Measurements from ENCODE around the gene EPG5. TPM values are rescaled to one million over a fixed set of nuclear protein-coding genes. Genes with fewer than 3 reads are reported as not detected.

The EPG5 gene
- total and polyA plus RNA-seq, 2 of the 4 experiments (the other 2 are of a cell fraction): 37.3 to 114 TPM

DNA sequence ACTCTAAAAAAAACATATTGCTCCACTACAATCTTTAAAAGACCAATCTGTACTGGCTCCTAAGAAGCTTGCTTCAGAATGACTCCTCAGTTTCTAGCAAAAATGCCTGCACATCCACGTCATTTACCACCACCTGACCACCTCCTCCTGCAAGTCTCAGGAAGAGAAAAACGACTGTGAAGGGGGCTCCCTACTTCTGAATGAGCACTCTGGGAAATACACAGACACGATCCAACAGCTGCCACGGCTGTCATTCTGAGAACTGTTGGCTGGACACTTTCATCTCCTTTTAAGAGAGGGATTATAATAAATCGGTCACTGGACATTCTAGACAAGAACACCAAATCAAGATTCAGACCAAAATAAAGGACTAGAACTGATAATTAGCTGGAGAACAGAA, 21.5 kb downstream of the EPG5 start:
- Histone ChIP-seq H2BK15ac (ENCODE audit: low read depth, low read length) (no peak overlapping the region), H4K20me1 (ENCODE audit: insufficient read depth, low read length) (no peaks in the 10 kb centered on the region), H2BK120ac (ENCODE audit: low read depth, low read length) (no peak overlapping the region), H3K9ac (ENCODE audit: low read depth, low read length) (no peak overlapping the region), H3K14ac (replicated peaks; ENCODE audit: low read depth, low read length) (no peak overlapping the region), H3K18ac (ENCODE audit: low read depth, low read length) (no peak overlapping the region), H2BK20ac (ENCODE audit: low read depth, low read length) (no peak overlapping the region), H3K4ac (ENCODE audit: low read depth, low read length) (no peak overlapping the region), H3K23ac (ENCODE audit: low read depth, low read length) (no peak overlapping the region), H3K4me3 (ENCODE audit: insufficient read depth, low read depth, low read length) (no peak overlapping the region), H2AK9ac (replicated peaks; ENCODE audit: low read depth, low read length, poor library complexity) (no peak overlapping the region), H3K36me3 (ENCODE audit: control insufficient read depth, insufficient read depth, low read length) (peaks cover 47% of the 10 kb centered on the region), H3K27ac (ENCODE audit: insufficient read depth, low read length) (no peak overlapping the region), H3K56ac (ENCODE audit: extremely low read depth, insufficient read depth, low read length) (no peak overlapping the region), H3K9me1 (ENCODE audit: insufficient read depth, low read length) (no peaks in the 10 kb centered on the region; the same call in none of the 2 replicates), H4K8ac (ENCODE audit: low read depth in 2 of 2, low read length in 2 of 2) (no peak overlapping the region), H3K79me1 (ENCODE audit: low read depth in 1 of 2, low read length in 2 of 2) (peaks cover 29 to 47% of the 10 kb centered on the region in 2 experiments), H4K91ac (ENCODE audit: insufficient read depth, low read depth, low read length) (no peak overlapping the region), H3K4me2 (ENCODE audit: low read depth, low read length) (no peak overlapping the region), H3K4me1 (ENCODE audit: control insufficient read depth, insufficient read depth, low read length) (peaks cover 8% of the 10 kb centered on the region), H3K9me3 (ENCODE audit: control insufficient read depth, insufficient read depth, low read length) (no peaks in the 10 kb centered on the region), H2AFZ (replicated peaks; ENCODE audit: low read length, poor library complexity) (no peak overlapping the region), H2AK5ac (ENCODE audit: low read depth, low read length) (no peak overlapping the region), H3K27me3 (ENCODE audit: control insufficient read depth, insufficient read depth, low read length) (no peaks in the 10 kb centered on the region), H4K5ac (ENCODE audit: low read depth, low read length) (no peak overlapping the region; the same call in 1 of the 2 replicates), H2BK5ac (ENCODE audit: low read depth, low read length, poor library complexity, severe bottlenecking) (peak overlapping the region; percentile 38)
- no TSS peak for BruUV-seq (replicated peaks)
- in situ Hi-C loops (cut with MboI; ENCODE audit: low sequenced_read_pairs): no loop called here
- POLR2A ChIA-PET (ENCODE audit: unreplicated experiment): no interaction called here
- ATAC-seq (ENCODE audit: low read depth): no peak
- no peak for DNase-seq
- WGBS, 2 experiments (ENCODE audit: extremely low coverage in 2 of 2, insufficient read length in 1 of 2): 100% methylated on average over 1 of the region's 5 CpGs; no CpG with 5 or more reads in 1 of the 2 experiments
- dilution Hi-C loops (cut with HindIII; ENCODE audit: low sequenced_read_pairs, unreplicated experiment): no loop called here
- intact Hi-C loops (cut with micrococcal nuclease): no loop called here
- CTCF ChIA-PET: no interaction called here
- no peak for TF ChIP-seq CHD1 (IDR thresholded peaks at IDR 0.05; ENCODE audit: low read depth, low read length)
- no peak for TF ChIP-seq POLR2A (IDR thresholded peaks at IDR 0.05; ENCODE audit: low read depth, low read length)
- no peak for TF ChIP-seq CTCF (conservative IDR thresholded peaks at IDR 0.05; ENCODE audit: low read depth, low read length)
- no peak for TF ChIP-seq MAZ (IDR thresholded peaks at IDR 0.05; ENCODE audit: borderline replicate concordance, low read depth, low read length)
- TF ChIP-seq MAFK (IDR thresholded peaks at IDR 0.05; ENCODE audit: low read depth, low read length): no peak
- TF ChIP-seq NFE2L2 (IDR thresholded peaks at IDR 0.05; ENCODE audit: low read depth, low read length): no peak
- no peak for TF ChIP-seq RCOR1 (IDR thresholded peaks at IDR 0.05; ENCODE audit: insufficient replicate concordance, low read length)
- no peak for TF ChIP-seq SMC3 (IDR thresholded peaks at IDR 0.05; ENCODE audit: low read depth, low read length)

Data from IMR-90 (cell line).